HEK293 (cell line): Measurements from ENCODE around the gene ROR2.
A peak's percentile ranks its signal among the peaks of the same experiment; 100 is the strongest.

Experiments used
- CTCF ChIA-PET: fragments of 350-600 bp; formaldehyde crosslinking; extraction: SDS; loops from one replicate; lab custom pipeline; 2021; ENCODE audit warnings: antibody characterized with exemption; lab: Yijun Ruan, JAX
- POLR2A ChIA-PET: fragments of 300-600 bp; formaldehyde crosslinking; extraction: SDS; loops from one replicate; lab custom pipeline; 2020; ENCODE audit warnings: antibody characterized with exemption, inconsistent platforms; lab: Yijun Ruan, JAX
- H3K27ac ChIP-seq: fragments of 200-500 bp; sonication (Bioruptor generic); 2 replicates; pipeline ENCODE4 v1.5.1; 2014; ENCODE audit warnings: low read depth, low read length, control low read depth, inconsistent platforms; ENCODE audit errors: extremely low read depth
- H3K36me3 ChIP-seq, 2 experiments: fragments of 200-500 bp in 1 of 2; sonication (Bioruptor generic) in 1 of 2; 1 replicate in 1 of 2; 2 replicates in 1 of 2; pipeline ENCODE4 v1.5.1; 2014 to 2017; ENCODE audit warnings: inconsistent platforms in 2 of 2, low read length in 2 of 2; ENCODE audit not compliant: control insufficient read depth in 2 of 2, insufficient read depth in 1 of 2
- H3K4me1 ChIP-seq: fragments of 200-500 bp; sonication (Bioruptor generic); 2 replicates; pipeline ENCODE4 v1.5.1; 2014; ENCODE audit warnings: mild to moderate bottlenecking, low read length, inconsistent platforms; ENCODE audit not compliant: control insufficient read depth, insufficient read depth
- H3K4me3 ChIP-seq: 2 replicates; pipeline ENCODE4 v1.5.1; 2011; ENCODE audit warnings: low read depth, mild to moderate bottlenecking, control low read depth, low read length, moderate library complexity
- H3K9me3 ChIP-seq: fragments of 200-500 bp; sonication (Bioruptor generic); 2 replicates; pipeline ENCODE4 v1.5.1; 2014; ENCODE audit warnings: low read depth, low read length, inconsistent platforms; ENCODE audit not compliant: control insufficient read depth, insufficient read depth
- EGR2 ChIP-seq: fragments of 450-650 bp; formaldehyde crosslinking; IDR thresholded peaks from 2 replicates; pipeline ENCODE4 v1.5.1; 2016; ENCODE audit warnings: low read depth, missing biosample characterization, missing genetic modification characterization
- HOXA7 ChIP-seq: sonication (generic); formaldehyde crosslinking; IDR thresholded peaks from 2 replicates; pipeline ENCODE4 v1.8.1; 2022; ENCODE audit warnings: missing genetic modification reagents, borderline replicate concordance
- KLF1 ChIP-seq: fragments of 450-650 bp; formaldehyde crosslinking; IDR thresholded peaks from 2 replicates; pipeline ENCODE4 v1.5.1; 2016; ENCODE audit warnings: missing biosample characterization, missing genetic modification characterization
- SCRT2 ChIP-seq: fragments of 450-650 bp; formaldehyde crosslinking; IDR thresholded peaks from 2 replicates; pipeline ENCODE4 v1.5.1; 2016; ENCODE audit warnings: missing biosample characterization, missing genetic modification characterization
- ZBTB48 ChIP-seq: fragments of 450-650 bp; formaldehyde crosslinking; IDR thresholded peaks from 2 replicates; pipeline ENCODE4 v1.5.1; 2016; ENCODE audit warnings: missing biosample characterization, missing genetic modification characterization
- ZFHX2 ChIP-seq: fragments of 450-650 bp; formaldehyde crosslinking; conservative IDR thresholded peaks from 2 replicates; pipeline ENCODE4 v1.5.1; 2016; ENCODE audit warnings: missing biosample characterization, missing genetic modification characterization
- ZFP37 ChIP-seq: fragments of 450-650 bp; formaldehyde crosslinking; IDR thresholded peaks from 2 replicates; pipeline ENCODE4 v1.5.1; 2016; ENCODE audit warnings: missing biosample characterization, missing genetic modification characterization
- ZNF121 ChIP-seq: fragments of 450-650 bp; formaldehyde crosslinking; IDR thresholded peaks from 2 replicates; pipeline ENCODE4 v1.5.1; 2016; ENCODE audit warnings: missing biosample characterization, missing genetic modification characterization
- ZNF175 ChIP-seq: fragments of 450-650 bp; formaldehyde crosslinking; IDR thresholded peaks from 2 replicates; pipeline ENCODE4 v1.5.1; 2016; ENCODE audit warnings: missing biosample characterization, missing genetic modification characterization
- ZNF335 ChIP-seq: fragments of 450-650 bp; formaldehyde crosslinking; conservative IDR thresholded peaks from 2 replicates; pipeline ENCODE4 v1.5.1; 2016; ENCODE audit warnings: missing biosample characterization, missing genetic modification characterization
- ZNF362 ChIP-seq: fragments of 450-650 bp; formaldehyde crosslinking; IDR thresholded peaks from 2 replicates; pipeline ENCODE4 v1.5.1; 2016; ENCODE audit warnings: missing biosample characterization, missing genetic modification characterization
- ZNF560 ChIP-seq: fragments of 450-650 bp; formaldehyde crosslinking; IDR thresholded peaks from 2 replicates; pipeline ENCODE4 v1.5.1; 2017; ENCODE audit warnings: missing biosample characterization, missing genetic modification characterization, borderline replicate concordance
- ZNF701 ChIP-seq: fragments of 450-650 bp; formaldehyde crosslinking; IDR thresholded peaks from 2 replicates; pipeline ENCODE4 v1.5.1; 2016; ENCODE audit warnings: missing biosample characterization, missing genetic modification characterization
- ZSCAN18 ChIP-seq: fragments of 450-650 bp; formaldehyde crosslinking; IDR thresholded peaks from 2 replicates; pipeline ENCODE4 v1.5.1; 2016; ENCODE audit warnings: missing biosample characterization, missing genetic modification characterization
- TF ChIP-seq, protein P1 (sequence below): fragments of 450-650 bp; formaldehyde crosslinking; IDR thresholded peaks from 2 replicates; pipeline ENCODE4 v1.5.1; 2017; ENCODE audit warnings: missing biosample characterization, mild to moderate bottlenecking, missing genetic modification characterization, moderate library complexity
- TF ChIP-seq, protein P2 (sequence below): fragments of 450-650 bp; formaldehyde crosslinking; IDR thresholded peaks from 2 replicates; pipeline ENCODE4 v1.5.0; 2017; ENCODE audit warnings: missing biosample characterization, missing genetic modification characterization, borderline replicate concordance
- TF ChIP-seq, protein P3 (sequence below): fragments of 450-650 bp; formaldehyde crosslinking; IDR thresholded peaks from 2 replicates; pipeline ENCODE4 v1.5.1; 2016; ENCODE audit warnings: missing biosample characterization, missing genetic modification characterization
- TF ChIP-seq, protein P4 (sequence below): fragments of 450-650 bp; formaldehyde crosslinking; IDR thresholded peaks from 2 replicates; pipeline ENCODE4 v1.5.1; 2017; ENCODE audit warnings: missing biosample characterization, missing genetic modification characterization
- TF ChIP-seq, protein P5 (sequence below): fragments of 450-650 bp; formaldehyde crosslinking; IDR thresholded peaks from 2 replicates; pipeline ENCODE4 v1.5.1; 2016; ENCODE audit warnings: missing biosample characterization, missing genetic modification characterization

ROR2 gene

GRCh38 chr9:91700475-91700874, 249.6 kb downstream of the ROR2 start (continued):
- TF ChIP-seq KLF1 (no peak), ZFHX2 (no peak)
- TF ChIP-seq, all 188 proteins: peak for 0

DNA sequence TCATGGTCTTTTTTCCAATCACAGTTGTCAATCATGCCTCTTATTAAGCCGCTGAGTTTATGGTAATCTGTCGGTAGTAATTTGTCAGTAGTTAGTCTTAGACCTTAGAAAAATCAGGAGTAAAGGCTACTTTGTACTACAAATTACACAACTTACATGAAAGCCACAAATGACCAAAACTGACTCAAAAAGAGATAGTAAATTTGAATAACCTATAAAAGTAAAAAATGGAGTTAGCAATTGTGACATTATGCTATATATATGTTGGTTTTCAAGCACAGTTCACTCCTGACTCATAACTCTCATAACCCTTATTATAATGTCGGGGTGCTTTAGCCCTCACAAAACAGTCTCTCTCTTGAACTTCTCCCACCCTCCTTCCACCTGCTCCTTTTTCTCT, 251.8 kb downstream of the ROR2 start:
- Histone ChIP-seq H3K9me3 (no peaks in the 10 kb centered on the region), H3K27ac (no peak overlapping the region)
- TF ChIP-seq ZFP37 (tag by site-specific recombination) (no peak), ZNF121 (no peak), ZNF701 (tag by site-specific recombination) (no peak), ZSCAN18 (tag by site-specific recombination) (no peak), SCRT2 (tag by site-specific recombination) (no peak), ZBTB48 (no peak), ZNF175 (tag by site-specific recombination) (no peak), ZNF335 (tag by site-specific recombination) (no peak), HOXA7 (no peak), ZNF560 (tag by site-specific recombination) (no peak)
- TF ChIP-seq, protein P1, sequence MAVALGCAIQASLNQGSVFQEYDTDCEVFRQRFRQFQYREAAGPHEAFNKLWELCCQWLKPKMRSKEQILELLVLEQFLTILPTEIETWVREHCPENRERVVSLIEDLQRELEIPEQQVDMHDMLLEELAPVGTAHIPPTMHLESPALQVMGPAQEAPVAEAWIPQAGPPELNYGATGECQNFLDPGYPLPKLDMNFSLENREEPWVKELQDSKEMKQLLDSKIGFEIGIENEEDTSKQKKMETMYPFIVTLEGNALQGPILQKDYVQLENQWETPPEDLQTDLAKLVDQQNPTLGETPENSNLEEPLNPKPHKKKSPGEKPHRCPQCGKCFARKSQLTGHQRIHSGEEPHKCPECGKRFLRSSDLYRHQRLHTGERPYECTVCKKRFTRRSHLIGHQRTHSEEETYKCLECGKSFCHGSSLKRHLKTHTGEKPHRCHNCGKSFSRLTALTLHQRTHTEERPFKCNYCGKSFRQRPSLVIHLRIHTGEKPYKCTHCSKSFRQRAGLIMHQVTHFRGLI (tag by site-specific recombination) = no peak
- TF ChIP-seq, protein P2, sequence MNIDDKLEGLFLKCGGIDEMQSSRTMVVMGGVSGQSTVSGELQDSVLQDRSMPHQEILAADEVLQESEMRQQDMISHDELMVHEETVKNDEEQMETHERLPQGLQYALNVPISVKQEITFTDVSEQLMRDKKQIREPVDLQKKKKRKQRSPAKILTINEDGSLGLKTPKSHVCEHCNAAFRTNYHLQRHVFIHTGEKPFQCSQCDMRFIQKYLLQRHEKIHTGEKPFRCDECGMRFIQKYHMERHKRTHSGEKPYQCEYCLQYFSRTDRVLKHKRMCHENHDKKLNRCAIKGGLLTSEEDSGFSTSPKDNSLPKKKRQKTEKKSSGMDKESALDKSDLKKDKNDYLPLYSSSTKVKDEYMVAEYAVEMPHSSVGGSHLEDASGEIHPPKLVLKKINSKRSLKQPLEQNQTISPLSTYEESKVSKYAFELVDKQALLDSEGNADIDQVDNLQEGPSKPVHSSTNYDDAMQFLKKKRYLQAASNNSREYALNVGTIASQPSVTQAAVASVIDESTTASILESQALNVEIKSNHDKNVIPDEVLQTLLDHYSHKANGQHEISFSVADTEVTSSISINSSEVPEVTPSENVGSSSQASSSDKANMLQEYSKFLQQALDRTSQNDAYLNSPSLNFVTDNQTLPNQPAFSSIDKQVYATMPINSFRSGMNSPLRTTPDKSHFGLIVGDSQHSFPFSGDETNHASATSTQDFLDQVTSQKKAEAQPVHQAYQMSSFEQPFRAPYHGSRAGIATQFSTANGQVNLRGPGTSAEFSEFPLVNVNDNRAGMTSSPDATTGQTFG (tag by site-specific recombination) = no peak
- TF ChIP-seq, protein P3, sequence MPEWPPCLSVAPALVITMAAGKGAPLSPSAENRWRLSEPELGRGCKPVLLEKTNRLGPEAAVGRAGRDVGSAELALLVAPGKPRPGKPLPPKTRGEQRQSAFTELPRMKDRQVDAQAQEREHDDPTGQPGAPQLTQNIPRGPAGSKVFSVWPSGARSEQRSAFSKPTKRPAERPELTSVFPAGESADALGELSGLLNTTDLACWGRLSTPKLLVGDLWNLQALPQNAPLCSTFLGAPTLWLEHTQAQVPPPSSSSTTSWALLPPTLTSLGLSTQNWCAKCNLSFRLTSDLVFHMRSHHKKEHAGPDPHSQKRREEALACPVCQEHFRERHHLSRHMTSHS = no peak
- TF ChIP-seq, all 188 proteins: peak for 0
- Histone ChIP-seq H3K4me3 (no peak overlapping the region), H3K4me1 (no peaks in the 10 kb centered on the region), H3K36me3 (no peaks in the 10 kb centered on the region)
- ChIA-PET POLR2A (no interaction called here), CTCF (no interaction called here)

DNA sequence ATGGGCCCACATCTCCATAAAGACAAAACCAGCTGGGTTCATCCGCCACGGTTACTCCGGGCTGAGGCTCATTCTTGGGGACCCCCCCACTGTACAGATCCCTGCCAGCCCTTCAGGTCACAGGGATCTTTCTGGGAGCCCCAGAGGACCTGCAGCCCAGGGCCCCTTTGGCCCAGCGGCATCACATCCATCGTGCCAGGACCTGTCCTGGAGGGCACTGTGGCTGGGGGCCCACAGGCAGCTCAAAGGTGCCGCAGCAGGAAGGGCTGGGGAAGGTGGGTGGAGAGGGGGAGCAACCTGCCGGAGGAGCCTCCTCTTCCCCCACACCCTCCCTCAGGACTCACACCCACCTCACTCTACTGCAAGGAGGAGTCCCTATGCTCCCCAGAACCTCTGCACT, 252.8 kb downstream of the ROR2 start:
- Histone ChIP-seq H3K27ac (no peak overlapping the region), H3K4me3 (no peak overlapping the region), H3K4me1 (no peaks in the 10 kb centered on the region), H3K9me3 (no peaks in the 10 kb centered on the region), H3K36me3 (no peaks in the 10 kb centered on the region)
- ChIA-PET POLR2A (interaction anchor here (0.6 kb wide), 1 partner anchor 412 kb away, joined by 3 read pairs; no protein-coding TSS in a partner anchor), CTCF (interaction anchor here (0.7 kb wide), 1 partner anchor 14 kb away, joined by 3 read pairs; no protein-coding TSS in a partner anchor)
- TF ChIP-seq, protein P4, sequence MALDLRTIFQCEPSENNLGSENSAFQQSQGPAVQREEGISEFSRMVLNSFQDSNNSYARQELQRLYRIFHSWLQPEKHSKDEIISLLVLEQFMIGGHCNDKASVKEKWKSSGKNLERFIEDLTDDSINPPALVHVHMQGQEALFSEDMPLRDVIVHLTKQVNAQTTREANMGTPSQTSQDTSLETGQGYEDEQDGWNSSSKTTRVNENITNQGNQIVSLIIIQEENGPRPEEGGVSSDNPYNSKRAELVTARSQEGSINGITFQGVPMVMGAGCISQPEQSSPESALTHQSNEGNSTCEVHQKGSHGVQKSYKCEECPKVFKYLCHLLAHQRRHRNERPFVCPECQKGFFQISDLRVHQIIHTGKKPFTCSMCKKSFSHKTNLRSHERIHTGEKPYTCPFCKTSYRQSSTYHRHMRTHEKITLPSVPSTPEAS (tag by site-specific recombination) = no peak
- 0 out of 2 replicates have a peak, but pooled peaks have one; percentile 6 for TF ChIP-seq ZFHX2
- TF ChIP-seq EGR2 (tag by site-specific recombination) = peak; percentile 13; the same call in 1 of the 2 replicates
- TF ChIP-seq ZNF362 (tag by site-specific recombination) = no peak
- TF ChIP-seq, protein P5, sequence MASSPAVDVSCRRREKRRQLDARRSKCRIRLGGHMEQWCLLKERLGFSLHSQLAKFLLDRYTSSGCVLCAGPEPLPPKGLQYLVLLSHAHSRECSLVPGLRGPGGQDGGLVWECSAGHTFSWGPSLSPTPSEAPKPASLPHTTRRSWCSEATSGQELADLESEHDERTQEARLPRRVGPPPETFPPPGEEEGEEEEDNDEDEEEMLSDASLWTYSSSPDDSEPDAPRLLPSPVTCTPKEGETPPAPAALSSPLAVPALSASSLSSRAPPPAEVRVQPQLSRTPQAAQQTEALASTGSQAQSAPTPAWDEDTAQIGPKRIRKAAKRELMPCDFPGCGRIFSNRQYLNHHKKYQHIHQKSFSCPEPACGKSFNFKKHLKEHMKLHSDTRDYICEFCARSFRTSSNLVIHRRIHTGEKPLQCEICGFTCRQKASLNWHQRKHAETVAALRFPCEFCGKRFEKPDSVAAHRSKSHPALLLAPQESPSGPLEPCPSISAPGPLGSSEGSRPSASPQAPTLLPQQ (tag by site-specific recombination) = no peak
- TF ChIP-seq, all 188 proteins: peak for 2
